ENCODE measurements around the gene NUP62. TPM values are rescaled to one million over a fixed set of nuclear protein-coding genes. Genes with fewer than 3 reads are reported as not detected.

NUP62 gene
- total RNA-seq, 1 donor from 2014 or later: 38.8 TPM

- Histone ChIP-seq H3K36me3 (no peaks in the 10 kb centered on the region), H3K27ac (no peak overlapping the region), H3K9me3 (no peaks in the 10 kb centered on the region), H3K4me3 (no peak overlapping the region), H3K27me3 (no peaks in the 10 kb centered on the region), H3K4me1 (peaks cover 4 to 8% of the 10 kb centered on the region in 2 donors)
- TF ChIP-seq, protein P1, sequence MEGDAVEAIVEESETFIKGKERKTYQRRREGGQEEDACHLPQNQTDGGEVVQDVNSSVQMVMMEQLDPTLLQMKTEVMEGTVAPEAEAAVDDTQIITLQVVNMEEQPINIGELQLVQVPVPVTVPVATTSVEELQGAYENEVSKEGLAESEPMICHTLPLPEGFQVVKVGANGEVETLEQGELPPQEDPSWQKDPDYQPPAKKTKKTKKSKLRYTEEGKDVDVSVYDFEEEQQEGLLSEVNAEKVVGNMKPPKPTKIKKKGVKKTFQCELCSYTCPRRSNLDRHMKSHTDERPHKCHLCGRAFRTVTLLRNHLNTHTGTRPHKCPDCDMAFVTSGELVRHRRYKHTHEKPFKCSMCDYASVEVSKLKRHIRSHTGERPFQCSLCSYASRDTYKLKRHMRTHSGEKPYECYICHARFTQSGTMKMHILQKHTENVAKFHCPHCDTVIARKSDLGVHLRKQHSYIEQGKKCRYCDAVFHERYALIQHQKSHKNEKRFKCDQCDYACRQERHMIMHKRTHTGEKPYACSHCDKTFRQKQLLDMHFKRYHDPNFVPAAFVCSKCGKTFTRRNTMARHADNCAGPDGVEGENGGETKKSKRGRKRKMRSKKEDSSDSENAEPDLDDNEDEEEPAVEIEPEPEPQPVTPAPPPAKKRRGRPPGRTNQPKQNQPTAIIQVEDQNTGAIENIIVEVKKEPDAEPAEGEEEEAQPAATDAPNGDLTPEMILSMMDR (IDR thresholded peaks at IDR 0.05): no peak
- intact Hi-C loops (cut with DNase I): no loop called here
- no peak for DNase-seq (ENCODE audit: low spot score in 2 of 2)
Observed at GRCh38 chr19:49894011-49894664, 35.2 kb downstream of the NUP62 start.

DNA sequence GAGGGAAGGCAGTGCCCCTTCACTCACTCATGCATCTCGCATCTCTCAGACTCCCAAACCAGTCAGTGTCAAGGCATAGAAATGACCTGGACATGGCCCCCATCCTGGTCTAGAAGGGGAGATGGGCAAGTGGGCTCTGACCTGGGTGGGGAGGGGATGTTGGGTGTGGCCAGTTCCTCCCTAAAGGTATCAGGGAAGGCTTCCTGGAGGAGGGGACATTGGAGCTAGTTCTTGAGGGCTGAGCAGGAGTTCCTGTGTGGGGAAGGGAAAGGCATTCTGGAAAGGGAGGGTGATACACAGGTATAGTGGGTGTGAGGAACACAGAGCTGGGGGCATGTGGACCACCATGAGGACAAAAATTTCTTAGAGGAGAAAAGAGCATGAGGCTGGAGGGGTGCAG lies 36.6 kb downstream of the NUP62 start:
- no peak for DNase-seq (ENCODE audit: low spot score in 2 of 2)
- no peaks in the 10 kb centered on the region for H3K27me3 ChIP-seq
- H3K27ac ChIP-seq: no peak overlapping the region
- H3K36me3 ChIP-seq: peaks cover 5 to 8% of the 10 kb centered on the region in 2 donors
- H3K4me1 ChIP-seq: peaks cover 4 to 8% of the 10 kb centered on the region in 2 donors
- no peaks in the 10 kb centered on the region for H3K9me3 ChIP-seq
- intact Hi-C loops (cut with DNase I): no loop called here
- TF ChIP-seq, protein P1 (IDR thresholded peaks at IDR 0.05): no peak
- no peak overlapping the region for H3K4me3 ChIP-seq

- H3K27me3 ChIP-seq: no peaks in the 10 kb centered on the region
- intact Hi-C loops (cut with DNase I): no loop called here
- no peak overlapping the region for H3K27ac ChIP-seq
- peaks cover 4 to 8% of the 10 kb centered on the region in 2 donors for H3K4me1 ChIP-seq
- no peak for DNase-seq (ENCODE audit: low spot score in 2 of 2)
- TF ChIP-seq, protein P1 (IDR thresholded peaks at IDR 0.05): no peak
- no peak overlapping the region for H3K4me3 ChIP-seq
- H3K9me3 ChIP-seq: no peaks in the 10 kb centered on the region
- peaks cover 10 to 18% of the 10 kb centered on the region in 2 donors for H3K36me3 ChIP-seq
Observed at GRCh38 chr19:49891393-49891792, 37.9 kb downstream of the NUP62 start.

GRCh38 chr19:49890349-49891311 lies 38.7 kb downstream of the NUP62 start:
- Histone ChIP-seq H3K36me3 (peaks cover 14 to 21% of the 10 kb centered on the region in 2 donors), H3K27ac (no peak overlapping the region), H3K9me3 (no peaks in the 10 kb centered on the region), H3K4me1 (peaks cover 4 to 8% of the 10 kb centered on the region in 2 donors), H3K27me3 (no peaks in the 10 kb centered on the region), H3K4me3 (peak overlapping the region; percentile 25 to 41)
- DNase-seq (ENCODE audit: low spot score in 2 of 2): no peak
- intact Hi-C loops (cut with DNase I): no loop called here
- TF ChIP-seq, protein P1 (IDR thresholded peaks at IDR 0.05): no peak

DNA sequence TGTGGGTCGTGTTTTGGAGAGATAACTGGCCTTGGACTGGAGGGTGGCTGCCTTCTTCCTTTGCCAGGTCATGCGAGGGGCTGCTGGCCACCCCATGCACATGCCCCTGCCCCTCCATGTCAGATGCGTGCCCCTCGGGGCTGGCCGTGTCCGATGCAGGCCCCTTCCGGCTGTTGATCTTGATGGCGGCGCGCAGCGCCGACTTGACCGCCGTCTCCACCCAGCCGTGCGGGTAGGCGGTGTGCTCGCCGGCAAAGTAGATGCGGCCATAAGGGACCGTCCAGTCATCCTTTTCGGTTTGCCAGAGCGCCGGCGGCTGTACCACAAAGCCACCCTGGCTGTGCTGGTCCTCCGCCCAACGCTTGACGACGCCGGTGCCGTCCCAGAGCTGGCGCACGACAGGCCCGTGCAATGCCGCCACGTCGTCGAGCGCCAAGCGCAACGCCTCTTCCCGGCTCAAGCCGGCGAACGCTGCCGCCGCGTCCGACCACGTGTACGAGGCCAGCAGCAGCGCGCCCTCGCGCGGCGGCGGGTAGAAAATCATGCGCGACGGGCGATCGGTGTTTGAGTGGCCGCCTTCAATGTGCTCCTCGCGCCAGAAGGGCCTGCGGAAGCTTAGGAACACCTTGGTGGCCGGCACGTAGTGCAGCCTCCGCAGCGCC lies 39.5 kb downstream of the NUP62 start:
- Histone ChIP-seq H3K27ac (no peak overlapping the region), H3K9me3 (no peaks in the 10 kb centered on the region), H3K4me1 (peaks cover 4 to 8% of the 10 kb centered on the region in 2 donors), H3K36me3 (peaks cover 22 to 29% of the 10 kb centered on the region in 2 donors), H3K27me3 (no peaks in the 10 kb centered on the region), H3K4me3 (peak overlapping the region; percentile 25 to 41)
- peak in 1 of 2 donors; percentile 84 for DNase-seq (ENCODE audit: low spot score in 2 of 2)
- intact Hi-C loops (cut with DNase I): no loop called here
- TF ChIP-seq, protein P1 (IDR thresholded peaks at IDR 0.05): peak; percentile 69 to 73 (median 73)
